ENCODE measurements around the gene RAB11FIP4. TPM values are rescaled to one million over a fixed set of nuclear protein-coding genes. Genes with fewer than 3 reads are reported as not detected.

Gene RAB11FIP4
- total and polyA plus RNA-seq, 9 of the 15 experiments (the other 6 are each of a cell fraction or from before 2014, with no cell fraction given) = 0.62 to 16.6 (median 8.9) TPM

- no peak for TF ChIP-seq ZNF398 (CRISPR knock-in tag; IDR thresholded peaks at IDR 0.05)
- TF ChIP-seq ZNF318 (IDR thresholded peaks at IDR 0.05; ENCODE audit: borderline replicate concordance in 1 of 2, low read depth in 1 of 2) = no peak
- TF ChIP-seq ZNF12 (CRISPR knock-in tag; IDR thresholded peaks at IDR 0.05) = no peak
Measured at GRCh38 chr17:31490019-31490650, 98.7 kb downstream of the RAB11FIP4 start (continued).

Data from K562 (cell line).